GM12872 (cell line): ENCODE data around the gene SPAG17.

Experiments used
- TF ChIP-seq, protein P1 (sequence below): IDR thresholded peaks from 3 replicates; pipeline ENCODE4 v1.5.1; 2011; ENCODE audit warnings: low read depth, mild to moderate bottlenecking, low read length, moderate library complexity; ENCODE audit not compliant: insufficient read depth

Gene SPAG17

DNA sequence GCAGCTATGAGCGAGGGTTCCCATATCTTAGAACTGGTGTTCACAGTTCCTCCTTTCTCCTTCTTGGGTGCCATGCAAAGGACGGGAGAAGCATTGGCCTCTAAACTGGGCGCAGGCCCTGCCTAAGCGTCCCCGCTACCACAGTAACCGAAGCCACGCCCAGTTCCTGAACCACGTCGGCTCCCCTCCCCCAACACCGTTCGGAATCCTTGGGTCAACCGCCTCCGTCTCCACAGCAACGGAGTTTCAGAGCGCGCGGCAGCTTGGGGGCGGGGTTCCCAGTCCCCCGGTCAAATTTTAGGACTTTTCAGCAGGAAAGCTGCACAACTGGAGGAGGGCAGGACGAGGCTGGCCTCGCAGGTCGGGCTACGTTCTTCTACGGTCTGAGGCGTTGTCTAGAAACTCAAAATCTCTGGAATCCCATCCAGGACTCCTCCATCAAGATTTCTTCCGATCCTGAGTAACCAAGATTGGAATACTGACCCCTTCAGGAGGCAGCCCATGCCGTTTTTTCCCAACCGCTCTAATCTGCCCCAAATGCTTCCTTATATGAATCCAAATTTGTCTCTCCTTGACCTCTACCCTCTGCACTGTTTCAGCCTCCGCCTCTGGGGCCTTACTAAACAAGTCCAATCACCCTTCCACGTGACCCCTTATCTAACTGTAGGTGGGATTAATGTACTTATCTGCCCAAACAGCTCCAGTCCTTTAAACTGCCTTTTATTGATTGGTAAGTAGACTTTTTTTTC lies at the start of gene SPAG17:
Gene SPAG17 (minus strand): TSS at position 145 of the 749 bp plus-strand sequence. CDS start 71 bp downstream, at position 74.
- TF ChIP-seq, protein P1, sequence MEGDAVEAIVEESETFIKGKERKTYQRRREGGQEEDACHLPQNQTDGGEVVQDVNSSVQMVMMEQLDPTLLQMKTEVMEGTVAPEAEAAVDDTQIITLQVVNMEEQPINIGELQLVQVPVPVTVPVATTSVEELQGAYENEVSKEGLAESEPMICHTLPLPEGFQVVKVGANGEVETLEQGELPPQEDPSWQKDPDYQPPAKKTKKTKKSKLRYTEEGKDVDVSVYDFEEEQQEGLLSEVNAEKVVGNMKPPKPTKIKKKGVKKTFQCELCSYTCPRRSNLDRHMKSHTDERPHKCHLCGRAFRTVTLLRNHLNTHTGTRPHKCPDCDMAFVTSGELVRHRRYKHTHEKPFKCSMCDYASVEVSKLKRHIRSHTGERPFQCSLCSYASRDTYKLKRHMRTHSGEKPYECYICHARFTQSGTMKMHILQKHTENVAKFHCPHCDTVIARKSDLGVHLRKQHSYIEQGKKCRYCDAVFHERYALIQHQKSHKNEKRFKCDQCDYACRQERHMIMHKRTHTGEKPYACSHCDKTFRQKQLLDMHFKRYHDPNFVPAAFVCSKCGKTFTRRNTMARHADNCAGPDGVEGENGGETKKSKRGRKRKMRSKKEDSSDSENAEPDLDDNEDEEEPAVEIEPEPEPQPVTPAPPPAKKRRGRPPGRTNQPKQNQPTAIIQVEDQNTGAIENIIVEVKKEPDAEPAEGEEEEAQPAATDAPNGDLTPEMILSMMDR: no peak

DNA sequence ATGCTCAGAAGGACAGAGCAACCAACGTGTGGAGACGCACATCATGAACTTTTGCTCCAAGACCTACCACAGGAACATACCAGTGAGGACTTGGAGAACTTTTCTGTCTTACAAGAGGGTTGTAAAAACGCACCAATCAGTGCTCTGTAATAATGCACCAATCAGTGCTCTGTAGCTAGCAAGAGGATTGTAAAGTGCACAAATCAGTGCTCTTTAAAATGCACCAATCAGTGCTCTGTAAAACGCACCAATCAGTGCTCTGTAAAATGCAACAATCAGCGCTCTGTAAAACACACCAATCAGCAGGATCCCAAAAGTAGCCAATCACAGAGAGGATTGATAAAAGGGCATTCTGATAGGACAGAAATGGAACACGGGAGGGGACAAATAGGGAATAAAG lies 40.4 kb upstream of the SPAG17 start:
- TF ChIP-seq, protein P1: no peak

DNA sequence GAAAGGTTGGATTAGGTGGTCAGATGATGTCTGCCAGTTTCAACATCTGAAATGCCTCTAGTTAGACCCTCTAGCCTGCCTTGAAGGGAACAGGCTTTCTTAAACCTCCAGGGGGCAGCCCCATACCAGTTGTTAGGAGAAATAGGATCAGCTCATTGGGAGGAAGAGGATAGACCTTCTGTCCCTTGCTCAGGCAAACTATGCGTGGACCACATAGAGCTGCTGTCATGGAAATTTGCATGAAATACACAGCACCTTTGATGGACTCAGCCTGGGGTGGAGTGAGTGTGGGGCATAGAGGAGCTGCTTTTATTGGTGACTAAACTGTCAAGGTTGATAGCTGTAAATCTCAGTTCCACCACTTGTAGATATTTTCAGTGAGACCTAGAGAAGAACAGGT lies 38.4 kb upstream of the SPAG17 start:
- TF ChIP-seq, protein P1: no peak

DNA sequence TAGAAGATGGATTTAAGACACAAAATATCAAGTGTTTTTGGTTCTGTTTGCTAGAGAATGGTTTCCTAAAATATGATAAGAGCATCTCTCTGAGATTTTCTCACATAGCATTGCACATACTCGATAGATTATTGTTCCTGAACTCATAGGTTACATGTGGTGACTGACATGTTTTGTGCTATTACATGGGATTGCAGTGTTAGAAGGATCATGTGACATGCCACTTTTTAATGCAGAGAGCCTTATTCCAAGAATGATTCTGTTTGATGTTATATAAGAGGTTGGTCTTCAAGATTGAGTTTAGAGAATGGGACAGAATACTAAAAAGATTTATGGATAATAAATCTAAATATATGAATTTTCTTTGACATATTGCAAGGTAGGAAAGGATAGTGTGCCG lies 34.4 kb upstream of the SPAG17 start:
- TF ChIP-seq, protein P1: no peak

DNA sequence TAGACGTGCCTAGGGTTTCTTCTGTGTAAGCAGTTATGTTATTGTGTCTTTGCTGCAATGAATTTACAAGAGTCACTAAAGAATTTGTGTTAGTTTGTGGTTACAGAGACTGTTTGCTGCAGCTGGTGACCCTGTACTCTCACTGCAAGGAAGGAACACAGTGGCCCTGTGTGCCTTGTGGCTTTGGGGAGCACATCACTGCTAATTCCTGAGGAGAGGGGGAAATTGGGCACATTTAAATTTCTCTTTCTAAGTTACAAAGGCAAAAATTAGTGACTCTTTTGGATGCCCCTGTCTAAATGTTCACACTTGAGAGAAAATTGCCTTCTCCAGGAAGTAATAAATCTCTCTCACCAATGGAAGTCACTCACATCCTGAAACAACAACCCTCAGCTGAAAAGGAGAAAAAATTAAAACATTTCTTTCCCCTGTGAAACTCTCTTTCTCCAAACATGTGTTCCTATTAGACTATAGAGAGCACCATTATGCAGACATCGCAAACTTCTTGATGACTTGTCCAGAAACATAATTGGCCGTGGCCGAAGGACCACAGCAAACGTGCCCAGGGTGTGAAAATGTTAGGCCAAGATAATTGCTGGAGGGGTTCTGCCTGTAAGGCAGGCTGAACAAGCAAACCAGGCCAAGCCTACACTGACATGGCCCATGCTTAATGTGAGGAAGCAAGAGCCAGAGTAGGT lies 32.3 kb upstream of the SPAG17 start:
- TF ChIP-seq, protein P1: no peak

DNA sequence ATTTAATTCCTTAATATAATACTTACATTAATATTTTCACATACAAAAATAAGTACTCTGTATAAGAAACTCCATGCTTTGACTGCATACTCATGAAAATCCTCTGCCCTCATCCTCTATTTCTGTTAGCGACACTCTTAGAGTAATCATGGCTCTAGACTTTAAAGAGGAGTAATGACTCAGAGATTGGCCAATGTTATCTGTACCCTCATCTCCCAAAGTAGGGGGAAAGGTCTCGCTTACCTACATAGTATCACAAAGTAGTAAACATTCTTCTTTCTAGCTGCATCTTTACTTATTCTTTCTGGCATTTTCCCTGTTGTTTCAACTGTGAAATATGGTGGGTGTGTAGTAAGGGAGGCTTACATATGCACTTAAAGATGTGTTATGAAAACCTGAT lies 29.8 kb upstream of the SPAG17 start:
- TF ChIP-seq, protein P1: no peak

DNA sequence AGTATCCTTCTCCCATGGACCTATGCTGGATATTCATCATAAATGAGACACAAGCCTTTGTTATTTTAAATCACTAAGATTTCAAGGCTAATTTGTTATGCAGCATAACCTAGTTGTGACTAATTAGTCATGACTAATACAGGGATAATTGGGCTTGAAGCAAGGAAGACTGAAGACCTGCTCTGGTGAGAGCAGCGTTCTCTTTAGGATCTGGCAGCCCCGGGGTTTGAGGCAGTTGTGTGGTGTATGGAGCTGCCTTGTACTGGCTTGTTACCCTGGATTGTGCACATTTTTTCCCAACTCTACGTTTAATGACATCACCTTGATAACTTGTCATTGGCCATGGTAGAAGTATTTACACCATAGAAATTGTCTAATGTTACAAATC lies 25.7 kb upstream of the SPAG17 start:
- TF ChIP-seq, protein P1: no peak
